MM.1S (cell line): ENCODE results near the gene RCE1.

ENCODE experiments used
- DNase-seq: peaks from one replicate; pipeline ENCODE4 v3.0.0-alpha.2; 2015
- H2AFZ ChIP-seq: fragments of 300-600 bp; sonication (generic); 2 replicates; pipeline ENCODE4 v1.6.0; 2016; ENCODE audit warnings: antibody characterized with exemption, low read length
- H3F3A ChIP-seq: fragments of 300-600 bp; sonication (generic); 2 replicates; pipeline ENCODE4 v1.6.1; 2016; ENCODE audit warnings: mild to moderate bottlenecking, antibody characterized with exemption, low read length, moderate library complexity, mixed read lengths; ENCODE audit not compliant: insufficient read depth
- H3K27ac ChIP-seq: fragments of 300-600 bp; sonication (generic); 2 replicates; pipeline ENCODE4 v1.5.1; 2016; ENCODE audit warnings: mild to moderate bottlenecking, low read length
- H3K27me3 ChIP-seq: fragments of 300-600 bp; sonication (generic); replicated peaks from 2 replicates; pipeline ENCODE4 v1.6.0; 2016; ENCODE audit warnings: low read length; ENCODE audit not compliant: insufficient read depth
- H3K36me3 ChIP-seq: fragments of 300-600 bp; sonication (generic); replicated peaks from 2 replicates; pipeline ENCODE4 v1.6.1; 2016; ENCODE audit warnings: mild to moderate bottlenecking, low read length, mixed read lengths; ENCODE audit not compliant: insufficient read depth
- H3K4me1 ChIP-seq: fragments of 300-600 bp; sonication (generic); 2 replicates; pipeline ENCODE4 v1.6.1; 2016; ENCODE audit warnings: low read length, mixed read lengths
- H3K4me2 ChIP-seq: fragments of 300-600 bp; sonication (generic); 2 replicates; pipeline ENCODE4 v1.6.0; 2016; ENCODE audit warnings: low read depth, low read length
- H3K4me3 ChIP-seq: fragments of 300-600 bp; sonication (generic); 2 replicates; pipeline ENCODE4 v1.5.1; 2016; ENCODE audit warnings: low read length, mixed read lengths
- H3K79me2 ChIP-seq: fragments of 300-600 bp; sonication (generic); 2 replicates; pipeline ENCODE4 v1.6.1; 2016; ENCODE audit warnings: mixed run types, low read length, mixed read lengths
- H3K9ac ChIP-seq: fragments of 300-600 bp; sonication (generic); 2 replicates; pipeline ENCODE4 v1.6.1; 2016; ENCODE audit warnings: low read length, mixed read lengths
- H3K9me2 ChIP-seq: fragments of 300-600 bp; sonication (generic); replicated peaks from 2 replicates; pipeline ENCODE4 v1.6.1; 2016; ENCODE audit warnings: mild to moderate bottlenecking, low read length, mixed read lengths; ENCODE audit not compliant: insufficient read depth
- H3K9me3 ChIP-seq: fragments of 300-600 bp; sonication (generic); replicated peaks from 2 replicates; pipeline ENCODE4 v1.6.1; 2016; ENCODE audit warnings: mild to moderate bottlenecking, low read length, mixed read lengths; ENCODE audit not compliant: insufficient read depth
- H4K20me1 ChIP-seq: fragments of 300-600 bp; sonication (generic); 2 replicates; pipeline ENCODE4 v1.6.1; 2016; ENCODE audit warnings: mild to moderate bottlenecking, low read length, moderate library complexity, mixed read lengths; ENCODE audit not compliant: insufficient read depth
- CTCF ChIP-seq: fragments of 300-600 bp; sonication (generic); IDR thresholded peaks from 2 replicates; pipeline ENCODE4 v1.5.1; 2016; ENCODE audit warnings: antibody characterized with exemption, low read length, mixed read lengths
- EZH2 ChIP-seq: fragments of 300-600 bp; sonication (generic); optimal IDR thresholded peaks from 2 replicates; pipeline ENCODE3; 2017; ENCODE audit warnings: low read depth, mild to moderate bottlenecking, antibody characterized with exemption, low read length, mixed read lengths
- EZH2phosphoT487 ChIP-seq: fragments of 300-600 bp; sonication (generic); IDR thresholded peaks from 2 replicates; pipeline ENCODE4 v1.6.1; 2018; ENCODE audit warnings: antibody characterized with exemption, low read length

Gene RCE1

GRCh38 chr11:66854231-66854661 is 11.0 kb downstream of the RCE1 start:
- Histone ChIP-seq H4K20me1 (no peaks in the 10 kb centered on the region), H3K4me1 (peaks cover 8% of the 10 kb centered on the region), H3K79me2 (no peaks in the 10 kb centered on the region), H3K27me3 (no peaks in the 10 kb centered on the region), H3K4me2 (no peak overlapping the region), H3K36me3 (no peaks in the 10 kb centered on the region), H3K9ac (no peak overlapping the region), H3K9me2 (no peaks in the 10 kb centered on the region), H3K9me3 (no peaks in the 10 kb centered on the region), H2AFZ (no peak overlapping the region), H3K27ac (no peak overlapping the region), H3K4me3 (no peak overlapping the region), H3F3A (no peaks in the 10 kb centered on the region)
- DNase-seq = no peak
- no peak for TF ChIP-seq EZH2phosphoT487
- no peak for TF ChIP-seq CTCF
- TF ChIP-seq EZH2 = no peak

GRCh38 chr11:66854729-66855211 is 11.5 kb downstream of the RCE1 start:
- H3K9me3 ChIP-seq = no peaks in the 10 kb centered on the region
- H3K4me3 ChIP-seq = no peak overlapping the region
- peaks cover 8% of the 10 kb centered on the region for H3K4me1 ChIP-seq
- TF ChIP-seq EZH2 = no peak
- no peak for TF ChIP-seq EZH2phosphoT487
- no peak for TF ChIP-seq CTCF
- H3K79me2 ChIP-seq = no peaks in the 10 kb centered on the region
- H3K4me2 ChIP-seq = no peak overlapping the region
- no peaks in the 10 kb centered on the region for H3K9me2 ChIP-seq
- no peaks in the 10 kb centered on the region for H3F3A ChIP-seq
- no peaks in the 10 kb centered on the region for H3K36me3 ChIP-seq
- no peaks in the 10 kb centered on the region for H4K20me1 ChIP-seq
- H3K27me3 ChIP-seq = no peaks in the 10 kb centered on the region
- no peak overlapping the region for H2AFZ ChIP-seq
- no peak for DNase-seq
- H3K9ac ChIP-seq = no peak overlapping the region
- H3K27ac ChIP-seq = no peak overlapping the region

GRCh38 chr11:66855574-66856495 is 12.6 kb downstream of the RCE1 start:
- Histone ChIP-seq H3K36me3 (no peaks in the 10 kb centered on the region), H2AFZ (peak overlapping the region; percentile 96), H4K20me1 (no peaks in the 10 kb centered on the region), H3F3A (no peaks in the 10 kb centered on the region), H3K27ac (peak overlapping the region; percentile 30; the same call in 1 of the 2 replicates), H3K4me3 (peak overlapping the region; percentile 83), H3K9me3 (no peaks in the 10 kb centered on the region), H3K9ac (peak overlapping the region; percentile 70), H3K9me2 (no peaks in the 10 kb centered on the region), H3K79me2 (no peaks in the 10 kb centered on the region), H3K4me2 (peak overlapping the region; percentile 99), H3K4me1 (peaks cover 8% of the 10 kb centered on the region), H3K27me3 (no peaks in the 10 kb centered on the region)
- no peak for TF ChIP-seq EZH2phosphoT487
- TF ChIP-seq CTCF = no peak
- no peak for TF ChIP-seq EZH2
- peak; percentile 87 for DNase-seq
